ENCODE results near the gene PTER. TPM values are rescaled to one million over a fixed set of nuclear protein-coding genes. Genes with fewer than 3 reads are reported as not detected.

Gene PTER
- total and polyA plus RNA-seq, 9 of the 15 experiments (the other 6 are each of a cell fraction or from before 2014, with no cell fraction given): 15.5 to 42.1 (median 28.6) TPM

DNA sequence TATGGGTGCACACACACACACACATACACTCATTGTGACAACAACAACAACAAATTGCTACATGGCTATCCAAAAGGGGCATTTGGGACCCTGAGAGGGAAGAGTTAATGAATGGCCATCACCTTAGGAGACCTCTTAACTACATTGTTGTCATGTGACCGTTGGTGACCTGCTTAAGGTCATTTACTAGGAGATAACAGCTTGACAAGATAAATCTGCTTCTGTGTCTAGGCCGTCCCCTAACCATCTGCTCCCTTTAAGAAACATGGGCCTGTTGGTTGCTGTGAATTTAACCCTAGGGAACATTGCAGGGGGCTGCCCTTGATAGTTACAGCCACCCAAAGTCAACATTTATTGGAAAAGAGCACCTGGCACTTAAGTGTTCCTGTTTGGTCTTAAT lies 55.1 kb downstream of the PTER start:
- H3K9ac ChIP-seq (ENCODE audit: insufficient read depth in 1 of 2, low read depth in 2 of 2, low read length in 2 of 2): no peak overlapping the region
- peaks cover 22% of the 10 kb centered on the region for H3K36me3 ChIP-seq (ENCODE audit: control insufficient read depth, insufficient read depth, low read length)
- ChIA-PET POLR2A (no interaction called here), CTCF (ENCODE audit: low intra/inter-chr PET ratio) (no interaction called here)
- ATAC-seq (no peak), FAIRE-seq (peak; percentile 19), DNase-seq (ENCODE audit: extremely low read depth in 1 of 4, low spot score in 3 of 4) (peak in 1 of 4 experiments; percentile 9)
- H3K27me3 ChIP-seq (ENCODE audit: control insufficient read depth in 2 of 2, insufficient read depth in 2 of 2, low read length in 2 of 2): no peaks in the 10 kb centered on the region
- intact Hi-C loops (cut with micrococcal nuclease): no loop called here
- H3K27ac ChIP-seq (ENCODE audit: extremely low read depth, low read depth, low read length): no peak overlapping the region
- H3K9me1 ChIP-seq (ENCODE audit: control insufficient read depth, insufficient read depth, low read length): no peaks in the 10 kb centered on the region
- in situ Hi-C loops (cut with MboI): no loop called here
- BruUV-seq (replicated peaks): no TSS peak
- no peak overlapping the region for H3K4me3 ChIP-seq
- H3K79me2 ChIP-seq (ENCODE audit: control insufficient read depth, insufficient read depth, low read length): no peaks in the 10 kb centered on the region
- no peaks in the 10 kb centered on the region for H3K9me3 ChIP-seq (replicated peaks; ENCODE audit: control insufficient read depth, insufficient read depth, low read depth, low read length)
- no peak overlapping the region for H3K4me2 ChIP-seq (ENCODE audit: insufficient read depth, low read length)
- WGBS (ENCODE audit: insufficient coverage, low coverage, missing lambda C conversion rate): 9% methylated on average over 2 of the region's 2 CpGs
- H2AFZ ChIP-seq (ENCODE audit: low read depth, low read length): no peak overlapping the region
- H4K20me1 ChIP-seq (replicated peaks; ENCODE audit: control insufficient read depth, insufficient read depth, low read length): no peaks in the 10 kb centered on the region
- peaks cover 0 to 5% of the 10 kb centered on the region in 2 experiments; a peak in 2 of 5 replicates for H3K4me1 ChIP-seq (replicated peaks in 1 of 2; ENCODE audit: control insufficient read depth in 2 of 2, insufficient read depth in 2 of 2, low read length in 2 of 2)
- TF ChIP-seq GABPB1 (CRISPR knock-in tag; IDR thresholded peaks at IDR 0.05) (no peak), ZBTB1 (CRISPR knock-in tag; IDR thresholded peaks at IDR 0.05; ENCODE audit: borderline replicate concordance, low read depth) (no peak), EGR1 (conservative IDR thresholded peaks at IDR 0.05) (no peak), CBX3 (IDR thresholded peaks at IDR 0.05; ENCODE audit: borderline replicate concordance in 1 of 2, low read length in 2 of 2) (no peak), PURB (CRISPR knock-in tag; IDR thresholded peaks at IDR 0.05; ENCODE audit: low read depth) (no peak), ZKSCAN3 (CRISPR knock-in tag; IDR thresholded peaks at IDR 0.05) (no peak), ELF1 (tag; IDR thresholded peaks at IDR 0.05) (no peak), MTA1 (IDR thresholded peaks at IDR 0.05; ENCODE audit: borderline replicate concordance) (no peak), FOSL1 (tag; conservative IDR thresholded peaks at IDR 0.05) (no peak), MCM2 (IDR thresholded peaks at IDR 0.05; ENCODE audit: low read depth) (no peak), DIDO1 (tag; IDR thresholded peaks at IDR 0.05; ENCODE audit: low read depth) (no peak), XRCC4 (IDR thresholded peaks at IDR 0.05; ENCODE audit: extremely low read depth, insufficient read depth, insufficient read length) (no peak)
- TF ChIP-seq, protein P1, sequence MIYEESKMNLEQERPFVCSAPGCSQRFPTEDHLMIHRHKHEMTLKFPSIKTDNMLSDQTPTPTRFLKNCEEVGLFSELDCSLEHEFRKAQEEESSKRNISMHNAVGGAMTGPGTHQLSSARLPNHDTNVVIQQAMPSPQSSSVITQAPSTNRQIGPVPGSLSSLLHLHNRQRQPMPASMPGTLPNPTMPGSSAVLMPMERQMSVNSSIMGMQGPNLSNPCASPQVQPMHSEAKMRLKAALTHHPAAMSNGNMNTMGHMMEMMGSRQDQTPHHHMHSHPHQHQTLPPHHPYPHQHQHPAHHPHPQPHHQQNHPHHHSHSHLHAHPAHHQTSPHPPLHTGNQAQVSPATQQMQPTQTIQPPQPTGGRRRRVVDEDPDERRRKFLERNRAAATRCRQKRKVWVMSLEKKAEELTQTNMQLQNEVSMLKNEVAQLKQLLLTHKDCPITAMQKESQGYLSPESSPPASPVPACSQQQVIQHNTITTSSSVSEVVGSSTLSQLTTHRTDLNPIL (CRISPR knock-in tag; IDR thresholded peaks at IDR 0.05): no peak
- TF ChIP-seq, protein P2, sequence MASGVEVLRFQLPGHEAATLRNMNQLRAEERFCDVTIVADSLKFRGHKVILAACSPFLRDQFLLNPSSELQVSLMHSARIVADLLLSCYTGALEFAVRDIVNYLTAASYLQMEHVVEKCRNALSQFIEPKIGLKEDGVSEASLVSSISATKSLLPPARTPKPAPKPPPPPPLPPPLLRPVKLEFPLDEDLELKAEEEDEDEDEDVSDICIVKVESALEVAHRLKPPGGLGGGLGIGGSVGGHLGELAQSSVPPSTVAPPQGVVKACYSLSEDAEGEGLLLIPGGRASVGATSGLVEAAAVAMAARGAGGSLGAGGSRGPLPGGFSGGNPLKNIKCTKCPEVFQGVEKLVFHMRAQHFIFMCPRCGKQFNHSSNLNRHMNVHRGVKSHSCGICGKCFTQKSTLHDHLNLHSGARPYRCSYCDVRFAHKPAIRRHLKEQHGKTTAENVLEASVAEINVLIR (CRISPR knock-in tag; IDR thresholded peaks at IDR 0.05): no peak
- TF ChIP-seq, protein P3, sequence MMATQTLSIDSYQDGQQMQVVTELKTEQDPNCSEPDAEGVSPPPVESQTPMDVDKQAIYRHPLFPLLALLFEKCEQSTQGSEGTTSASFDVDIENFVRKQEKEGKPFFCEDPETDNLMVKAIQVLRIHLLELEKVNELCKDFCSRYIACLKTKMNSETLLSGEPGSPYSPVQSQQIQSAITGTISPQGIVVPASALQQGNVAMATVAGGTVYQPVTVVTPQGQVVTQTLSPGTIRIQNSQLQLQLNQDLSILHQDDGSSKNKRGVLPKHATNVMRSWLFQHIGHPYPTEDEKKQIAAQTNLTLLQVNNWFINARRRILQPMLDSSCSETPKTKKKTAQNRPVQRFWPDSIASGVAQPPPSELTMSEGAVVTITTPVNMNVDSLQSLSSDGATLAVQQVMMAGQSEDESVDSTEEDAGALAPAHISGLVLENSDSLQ (IDR thresholded peaks at IDR 0.05): peak; percentile 54
- TF ChIP-seq, protein P4, sequence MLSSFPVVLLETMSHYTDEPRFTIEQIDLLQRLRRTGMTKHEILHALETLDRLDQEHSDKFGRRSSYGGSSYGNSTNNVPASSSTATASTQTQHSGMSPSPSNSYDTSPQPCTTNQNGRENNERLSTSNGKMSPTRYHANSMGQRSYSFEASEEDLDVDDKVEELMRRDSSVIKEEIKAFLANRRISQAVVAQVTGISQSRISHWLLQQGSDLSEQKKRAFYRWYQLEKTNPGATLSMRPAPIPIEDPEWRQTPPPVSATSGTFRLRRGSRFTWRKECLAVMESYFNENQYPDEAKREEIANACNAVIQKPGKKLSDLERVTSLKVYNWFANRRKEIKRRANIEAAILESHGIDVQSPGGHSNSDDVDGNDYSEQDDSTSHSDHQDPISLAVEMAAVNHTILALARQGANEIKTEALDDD (IDR thresholded peaks at IDR 0.05): no peak
- TF ChIP-seq, protein P5, sequence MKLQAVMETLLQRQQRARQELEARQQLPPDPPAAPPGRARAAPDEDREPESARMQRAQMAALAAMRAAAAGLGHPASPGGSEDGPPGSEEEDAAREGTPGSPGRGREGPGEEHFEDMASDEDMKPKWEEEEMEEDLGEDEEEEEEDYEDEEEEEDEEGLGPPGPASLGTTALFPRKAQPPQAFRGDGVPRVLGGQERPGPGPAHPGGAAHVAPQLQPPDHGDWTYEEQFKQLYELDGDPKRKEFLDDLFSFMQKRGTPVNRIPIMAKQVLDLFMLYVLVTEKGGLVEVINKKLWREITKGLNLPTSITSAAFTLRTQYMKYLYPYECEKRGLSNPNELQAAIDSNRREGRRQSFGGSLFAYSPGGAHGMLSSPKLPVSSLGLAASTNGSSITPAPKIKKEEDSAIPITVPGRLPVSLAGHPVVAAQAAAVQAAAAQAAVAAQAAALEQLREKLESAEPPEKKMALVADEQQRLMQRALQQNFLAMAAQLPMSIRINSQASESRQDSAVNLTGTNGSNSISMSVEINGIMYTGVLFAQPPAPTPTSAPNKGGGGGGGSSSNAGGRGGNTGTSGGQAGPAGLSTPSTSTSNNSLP (IDR thresholded peaks at IDR 0.05; ENCODE audit: borderline replicate concordance, low read depth, low read length): no peak
- TF ChIP-seq, protein P6, sequence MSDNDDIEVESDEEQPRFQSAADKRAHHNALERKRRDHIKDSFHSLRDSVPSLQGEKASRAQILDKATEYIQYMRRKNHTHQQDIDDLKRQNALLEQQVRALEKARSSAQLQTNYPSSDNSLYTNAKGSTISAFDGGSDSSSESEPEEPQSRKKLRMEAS (CRISPR knock-in tag; IDR thresholded peaks at IDR 0.05): no peak

Data from K562 (cell line).